AG04450 (cell line): ENCODE results near the gene SETD6. TPM values are rescaled to one million over a fixed set of nuclear protein-coding genes. Genes with fewer than 3 reads are reported as not detected.
A peak's percentile ranks its signal among the peaks of the same experiment; 100 is the strongest.

Experiments
- CTCF ChIA-PET: fragments of 300-600, 350-600 bp; formaldehyde crosslinking; extraction: SDS; loops from one replicate; lab custom pipeline; 2022; ENCODE audit warnings: antibody characterized with exemption, inconsistent platforms; lab: Charles Lee
- POLR2A ChIA-PET: fragments of 350-600 bp; formaldehyde crosslinking; extraction: SDS; loops from one replicate; lab custom pipeline; 2021; ENCODE audit warnings: antibody characterized with exemption, inconsistent platforms; lab: Yijun Ruan, JAX
- DNase-seq: peaks from one replicate; pipeline ENCODE4 v3.0.0-alpha.2; 2011; ENCODE audit warnings: low read depth, low spot score
- H3K27ac ChIP-seq: one replicate; pipeline ENCODE4 v1.5.1; 2012; ENCODE audit warnings: low read depth, low read length, control low read depth
- H3K27me3 ChIP-seq: one replicate; pipeline ENCODE4 v1.6.0; 2012; ENCODE audit warnings: low read length; ENCODE audit not compliant: control insufficient read depth, insufficient read depth
- H3K4me3 ChIP-seq: 2 replicates; pipeline ENCODE4 v1.5.1; 2011; ENCODE audit warnings: mild to moderate bottlenecking, low read depth, low read length, control low read depth
- H3K9me3 ChIP-seq: 2 replicates; pipeline ENCODE4 v1.5.1; 2012; ENCODE audit warnings: low read length; ENCODE audit not compliant: control insufficient read depth, insufficient read depth
- polyA plus RNA-seq: library from polyadenylated mRNA; depleted of rRNA; stranded (reverse); fragments of >200 nt; gene quantifications from 2 replicates; pipeline ENCODE4 v1.2.3, GENCODE V29; 2011
- TF ChIP-seq, protein P1 (sequence below): IDR thresholded peaks from 2 replicates; pipeline ENCODE4 v1.5.1; 2011; ENCODE audit warnings: low read depth, low read length, control low read depth, inconsistent platforms

The SETD6 gene
- polyA plus RNA-seq, 1 experiment = 6.5 TPM

GRCh38 chr16:58510776-58511628, 4.3 kb upstream of the SETD6 start:
- DNase-seq = no peak
- no peak overlapping the region for H3K4me3 ChIP-seq
- TF ChIP-seq, protein P1, sequence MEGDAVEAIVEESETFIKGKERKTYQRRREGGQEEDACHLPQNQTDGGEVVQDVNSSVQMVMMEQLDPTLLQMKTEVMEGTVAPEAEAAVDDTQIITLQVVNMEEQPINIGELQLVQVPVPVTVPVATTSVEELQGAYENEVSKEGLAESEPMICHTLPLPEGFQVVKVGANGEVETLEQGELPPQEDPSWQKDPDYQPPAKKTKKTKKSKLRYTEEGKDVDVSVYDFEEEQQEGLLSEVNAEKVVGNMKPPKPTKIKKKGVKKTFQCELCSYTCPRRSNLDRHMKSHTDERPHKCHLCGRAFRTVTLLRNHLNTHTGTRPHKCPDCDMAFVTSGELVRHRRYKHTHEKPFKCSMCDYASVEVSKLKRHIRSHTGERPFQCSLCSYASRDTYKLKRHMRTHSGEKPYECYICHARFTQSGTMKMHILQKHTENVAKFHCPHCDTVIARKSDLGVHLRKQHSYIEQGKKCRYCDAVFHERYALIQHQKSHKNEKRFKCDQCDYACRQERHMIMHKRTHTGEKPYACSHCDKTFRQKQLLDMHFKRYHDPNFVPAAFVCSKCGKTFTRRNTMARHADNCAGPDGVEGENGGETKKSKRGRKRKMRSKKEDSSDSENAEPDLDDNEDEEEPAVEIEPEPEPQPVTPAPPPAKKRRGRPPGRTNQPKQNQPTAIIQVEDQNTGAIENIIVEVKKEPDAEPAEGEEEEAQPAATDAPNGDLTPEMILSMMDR = no peak
- no peaks in the 10 kb centered on the region for H3K27me3 ChIP-seq
- POLR2A ChIA-PET = no interaction called here
- H3K27ac ChIP-seq = no peak overlapping the region
- no peaks in the 10 kb centered on the region; the same call in 1 of the 2 replicates for H3K9me3 ChIP-seq
- CTCF ChIA-PET = interaction anchor here (0.6 to 1.7 kb wide), 7 partner anchors 10 to 200 kb away, joined by 3 to 20 read pairs (median 4); partner anchors contain the start of gene NDRG4

DNA sequence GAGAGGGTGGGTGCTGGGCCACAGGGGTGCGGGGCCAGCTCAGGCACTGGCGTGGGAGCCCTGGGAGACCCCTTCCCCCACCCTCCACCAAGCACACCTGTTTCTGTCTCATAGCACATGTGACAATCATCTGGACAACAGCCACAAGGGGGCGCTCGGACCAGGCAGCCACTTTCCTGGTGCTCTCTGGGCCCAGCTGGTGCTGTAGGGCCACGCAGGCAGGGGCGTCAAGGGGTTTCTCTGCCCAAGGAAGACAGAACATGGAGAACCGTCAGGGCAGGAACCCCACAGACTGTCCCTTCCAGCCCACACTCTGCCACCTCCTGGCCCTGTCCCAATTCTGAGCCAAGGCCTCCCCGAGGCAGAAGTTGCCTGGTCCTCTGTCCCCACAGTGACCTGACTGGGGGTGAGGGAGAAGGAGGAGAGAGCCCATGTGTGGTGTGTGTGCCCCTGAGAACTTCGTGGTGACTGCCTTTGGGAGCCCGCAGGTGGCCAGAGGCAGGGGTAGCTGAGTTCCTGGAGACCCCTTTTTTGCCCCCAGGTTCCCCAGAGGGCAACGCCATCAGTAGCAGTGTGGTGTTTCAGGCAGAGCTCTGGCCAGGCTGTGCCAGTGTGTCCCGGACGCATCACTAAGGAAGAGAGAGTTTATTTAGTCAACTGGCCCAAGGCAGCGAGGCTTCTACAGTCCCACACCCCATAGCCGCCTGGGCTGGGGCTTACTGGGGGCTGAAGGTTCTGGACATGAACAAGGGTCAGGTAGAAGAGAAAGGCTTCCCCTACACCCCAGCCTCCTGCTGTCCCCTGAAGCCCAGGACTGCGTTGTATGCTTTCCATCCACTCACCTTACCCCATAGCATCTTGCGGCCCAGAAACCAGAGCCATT, 3.1 kb upstream of the SETD6 start:
- H3K27me3 ChIP-seq = no peaks in the 10 kb centered on the region
- H3K27ac ChIP-seq = no peak overlapping the region
- CTCF ChIA-PET = interaction anchor here (0.8 to 3.6 kb wide), 9 partner anchors 9 to 244 kb away, joined by 3 to 20 read pairs (median 6); partner anchors contain the start of gene NDRG4

DNA sequence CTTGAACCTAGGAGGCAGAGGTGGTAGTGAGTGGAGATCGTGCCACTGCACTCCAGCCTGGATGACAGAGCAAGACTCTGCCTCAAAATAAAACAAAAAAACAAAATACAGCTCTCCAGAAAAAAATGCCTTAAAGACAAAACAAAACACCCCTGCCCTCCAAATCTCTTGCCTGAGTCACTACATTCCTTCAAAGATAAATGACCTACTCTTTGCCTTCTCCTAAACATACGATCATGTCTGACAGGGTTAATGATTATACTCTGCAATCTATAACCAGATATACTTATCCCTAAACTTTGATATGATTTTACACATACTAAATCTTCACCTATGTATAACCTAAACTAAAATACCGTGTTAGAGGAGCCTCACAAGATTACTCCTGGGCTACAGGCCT, 1.4 kb upstream of the SETD6 start:
- Histone ChIP-seq H3K9me3 (no peaks in the 10 kb centered on the region; the same call in 1 of the 2 replicates), H3K4me3 (no peak overlapping the region), H3K27me3 (no peaks in the 10 kb centered on the region), H3K27ac (no peak overlapping the region)
- ChIA-PET POLR2A (interaction anchor here (0.7 kb wide), 1 partner anchor 138 kb away, joined by 3 read pairs; no protein-coding TSS in a partner anchor), CTCF (interaction anchor here (0.7 to 3.6 kb wide), 8 partner anchors 26 to 242 kb away, joined by 3 to 17 read pairs (median 5); no protein-coding TSS in a partner anchor)
- TF ChIP-seq, protein P1 = no peak
- DNase-seq = no peak

More for the DNA sequence above, 3.1 kb upstream of the SETD6 start:
- peak; percentile 16 for DNase-seq
- POLR2A ChIA-PET = interaction anchor here (1.1 kb wide), 1 partner anchor 12 kb away, joined by 4 read pairs; the partner anchor contains the start of gene NDRG4
- TF ChIP-seq, protein P1 = peak; percentile 74
- H3K4me3 ChIP-seq = no peak overlapping the region
- no peaks in the 10 kb centered on the region; the same call in 1 of the 2 replicates for H3K9me3 ChIP-seq

DNA sequence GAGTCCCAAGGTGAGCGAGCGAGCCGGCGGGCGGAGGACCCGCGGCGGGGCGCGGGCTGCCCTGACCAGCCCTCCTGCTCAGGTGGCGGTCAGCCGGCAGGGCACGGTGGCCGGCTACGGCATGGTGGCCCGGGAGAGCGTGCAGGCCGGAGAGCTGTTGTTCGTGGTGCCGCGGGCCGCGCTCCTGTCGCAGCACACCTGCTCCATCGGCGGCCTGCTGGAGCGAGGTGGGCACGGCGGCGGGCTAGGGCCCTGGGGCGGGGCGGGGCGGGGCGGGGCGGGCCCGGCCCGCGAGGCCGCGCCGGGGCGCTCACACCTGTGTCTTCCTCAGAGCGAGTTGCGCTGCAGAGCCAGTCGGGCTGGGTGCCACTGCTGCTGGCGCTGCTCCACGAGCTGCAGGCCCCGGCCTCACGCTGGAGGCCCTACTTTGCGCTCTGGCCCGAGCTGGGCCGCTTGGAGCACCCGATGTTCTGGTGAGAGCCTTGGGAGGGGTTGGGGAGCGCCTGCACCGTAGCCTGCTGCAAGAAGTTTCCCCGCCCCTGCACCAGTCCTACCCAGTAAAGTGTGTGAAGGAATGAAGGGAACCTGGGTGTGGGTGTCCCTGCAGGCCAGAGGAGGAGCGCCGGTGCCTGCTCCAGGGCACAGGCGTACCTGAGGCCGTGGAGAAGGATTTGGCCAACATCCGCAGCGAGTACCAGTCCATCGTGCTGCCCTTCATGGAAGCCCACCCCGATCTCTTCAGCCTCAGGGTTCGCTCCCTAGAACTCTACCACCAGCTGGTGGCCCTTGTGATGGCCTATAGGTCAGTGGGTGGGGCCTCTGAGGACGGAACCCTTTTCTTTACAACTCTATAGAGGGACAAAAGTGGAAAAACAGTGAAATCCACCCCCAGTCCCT, 802 bp downstream of the SETD6 start:
- DNase-seq = no peak
- CTCF ChIA-PET = no interaction called here
- H3K27me3 ChIP-seq = no peaks in the 10 kb centered on the region
- POLR2A ChIA-PET = interaction anchor here (1.2 kb wide), 1 partner anchor 16 kb away, joined by 3 read pairs; the partner anchor contains the start of gene NDRG4
- H3K27ac ChIP-seq = no peak overlapping the region
- no peaks in the 10 kb centered on the region; the same call in 1 of the 2 replicates for H3K9me3 ChIP-seq
- H3K4me3 ChIP-seq = peak overlapping the region; percentile 76
- TF ChIP-seq, protein P1 = no peak
